ENCODE results near the gene PDGFD.

DNA sequence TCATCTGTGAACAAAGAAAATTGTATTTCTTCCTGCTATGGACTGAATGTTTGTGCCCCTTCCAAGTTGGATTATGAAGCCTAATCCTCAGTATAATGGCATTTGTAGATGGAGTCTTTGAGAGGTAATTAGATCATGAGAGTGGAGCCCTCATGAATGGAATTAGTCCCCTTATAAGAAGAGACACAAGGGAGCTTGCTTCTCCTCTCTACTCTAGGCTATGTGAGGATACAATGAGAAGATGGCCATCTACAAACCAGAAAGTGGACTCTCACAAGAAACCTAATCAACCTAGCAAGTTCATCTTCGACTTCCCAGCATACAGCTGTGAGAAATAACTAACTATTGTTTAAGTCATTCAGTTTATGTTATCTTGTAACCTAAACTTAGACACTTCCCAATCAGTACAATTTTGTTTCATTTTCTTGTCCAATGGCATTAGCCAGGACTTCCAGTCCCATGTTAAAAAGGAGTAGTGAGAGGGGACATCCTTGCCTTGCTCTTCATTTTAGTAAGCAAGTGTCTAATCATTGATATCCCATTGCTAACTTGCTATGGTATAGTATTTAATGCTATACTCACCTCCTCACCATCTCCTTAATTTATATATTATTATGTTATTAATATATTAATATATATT, 45.7 kb downstream of the PDGFD start:
- TF ChIP-seq, protein P1, sequence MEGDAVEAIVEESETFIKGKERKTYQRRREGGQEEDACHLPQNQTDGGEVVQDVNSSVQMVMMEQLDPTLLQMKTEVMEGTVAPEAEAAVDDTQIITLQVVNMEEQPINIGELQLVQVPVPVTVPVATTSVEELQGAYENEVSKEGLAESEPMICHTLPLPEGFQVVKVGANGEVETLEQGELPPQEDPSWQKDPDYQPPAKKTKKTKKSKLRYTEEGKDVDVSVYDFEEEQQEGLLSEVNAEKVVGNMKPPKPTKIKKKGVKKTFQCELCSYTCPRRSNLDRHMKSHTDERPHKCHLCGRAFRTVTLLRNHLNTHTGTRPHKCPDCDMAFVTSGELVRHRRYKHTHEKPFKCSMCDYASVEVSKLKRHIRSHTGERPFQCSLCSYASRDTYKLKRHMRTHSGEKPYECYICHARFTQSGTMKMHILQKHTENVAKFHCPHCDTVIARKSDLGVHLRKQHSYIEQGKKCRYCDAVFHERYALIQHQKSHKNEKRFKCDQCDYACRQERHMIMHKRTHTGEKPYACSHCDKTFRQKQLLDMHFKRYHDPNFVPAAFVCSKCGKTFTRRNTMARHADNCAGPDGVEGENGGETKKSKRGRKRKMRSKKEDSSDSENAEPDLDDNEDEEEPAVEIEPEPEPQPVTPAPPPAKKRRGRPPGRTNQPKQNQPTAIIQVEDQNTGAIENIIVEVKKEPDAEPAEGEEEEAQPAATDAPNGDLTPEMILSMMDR (conservative IDR thresholded peaks at IDR 0.05 in 1 of 2, IDR thresholded peaks at IDR 0.05 in 1 of 2; ENCODE audit: low read depth in 1 of 2, low read length in 2 of 2), result no peak
- TF ChIP-seq EZH2 (IDR thresholded peaks at IDR 0.05; ENCODE audit: low read length, missing control alignments), result no peak
